Tibial nerve (tissue), 3 donors: ENCODE measurements around the gene ZDHHC11.

Experiments
- CTCF ChIP-seq, 5 experiments: fragments of 200-600 bp in 3 of 5; fragments of 450-650 bp in 2 of 5; sonication (generic) in 3 of 5; IDR thresholded peaks; one replicate each; pipeline ENCODE4 v1.5.1; 2016 to 2019; ENCODE audit warnings: antibody characterized with exemption in 5 of 5, mild to moderate bottlenecking in 3 of 5, moderate library complexity in 2 of 5
- POLR2A ChIP-seq, 2 donors: fragments of 450-650 bp; IDR thresholded peaks; one replicate each; pipeline ENCODE4 v1.6.1; 2017; ENCODE audit warnings: antibody characterized with exemption in 2 of 2, mild to moderate bottlenecking in 2 of 2, moderate library complexity in 2 of 2

GRCh38 chr5:864492-865167 is 13.8 kb upstream of the ZDHHC11 start:
- TF ChIP-seq CTCF (IDR thresholded peaks at IDR 0.05) (no peak), POLR2A (IDR thresholded peaks at IDR 0.05) (no peak)
